ENCODE measurements around the gene BMPR1A. TPM values are rescaled to one million over a fixed set of nuclear protein-coding genes. Genes with fewer than 3 reads are reported as not detected.

The BMPR1A gene
- total and polyA plus RNA-seq, 10 of the 15 experiments (the other 5 are each of a cell fraction or from before 2014, with no cell fraction given), result 2.3 to 22.7 (median 13.1) TPM

DNA sequence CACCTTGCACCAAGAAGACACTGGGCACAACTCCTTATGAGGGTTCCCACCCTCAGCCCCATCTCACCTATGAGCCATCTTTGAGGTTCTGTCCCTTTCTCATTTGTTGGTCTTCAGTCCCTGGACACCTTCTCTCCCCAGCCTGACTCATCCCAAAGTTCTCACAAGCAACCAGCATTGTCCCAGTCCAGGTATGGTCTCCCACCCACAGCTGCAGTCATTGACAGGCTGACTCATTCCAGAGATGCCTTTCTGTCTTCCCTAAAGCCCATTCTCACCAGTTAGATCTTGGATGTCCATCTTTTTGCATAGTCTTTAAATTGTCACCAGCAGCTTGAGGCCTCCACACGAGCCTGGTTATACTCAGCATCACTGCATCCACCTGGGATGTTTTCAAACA is 26.7 kb upstream of the BMPR1A start:
- H3K27me3 ChIP-seq (replicated peaks in 1 of 2; ENCODE audit: control insufficient read depth in 2 of 2, insufficient read depth in 2 of 2, low read length in 1 of 2), result no peaks in the 10 kb centered on the region; a peak in 1 of 4 replicates
- no peak overlapping the region for H3K9ac ChIP-seq (ENCODE audit: control insufficient read depth, insufficient read depth, low read length)
- CTCF ChIA-PET, result no interaction called here
- H3K9me3 ChIP-seq (replicated peaks; ENCODE audit: control insufficient read depth, insufficient read depth, low read length), result no peaks in the 10 kb centered on the region; the same call in 2 of the 3 replicates
- no peaks in the 10 kb centered on the region for H3K79me2 ChIP-seq (ENCODE audit: control insufficient read depth, insufficient read depth, low read length)
- H2AFZ ChIP-seq (ENCODE audit: control insufficient read depth, low read depth, low read length), result no peak overlapping the region
- no peak overlapping the region for H3K4me3 ChIP-seq
- no TSS peak for BruUV-seq (replicated peaks)
- H4K20me1 ChIP-seq (ENCODE audit: control insufficient read depth, insufficient read depth), result no peaks in the 10 kb centered on the region
- in situ Hi-C loops (cut with MboI) (no loop called here), intact Hi-C loops (cut with micrococcal nuclease; ENCODE audit: unreplicated experiment) (no loop called here)
- POLR2A ChIA-PET, result no interaction called here
- RAD21 ChIA-PET (ENCODE audit: unreplicated experiment), result no interaction called here
- DNase-seq (ENCODE audit: low read depth, low spot score) (no peak), ATAC-seq (no peak), FAIRE-seq (no peak)
- TF ChIP-seq SIN3A (IDR thresholded peaks at IDR 0.05; ENCODE audit: low read depth, low read length) (no peak), PML (IDR thresholded peaks at IDR 0.05; ENCODE audit: low read length) (no peak)
- H3K27ac ChIP-seq (ENCODE audit: control insufficient read depth, insufficient read depth), result no peak overlapping the region
- SMC1A ChIA-PET (ENCODE audit: uncharacterized antibody, unreplicated experiment), result no interaction called here
- H3K4me1 ChIP-seq (ENCODE audit: control insufficient read depth, insufficient read depth, low read length), result peaks cover 9% of the 10 kb centered on the region; the same call in 1 of the 2 replicates
- H3K4me2 ChIP-seq (ENCODE audit: control insufficient read depth, insufficient read depth), result no peak overlapping the region
- 7% methylated on average over 1 of the region's 1 CpG for WGBS (ENCODE audit: insufficient coverage, insufficient replicate concordance, low lambda C conversion rate, missing lambda C conversion rate)
- H3K36me3 ChIP-seq (ENCODE audit: control insufficient read depth in 2 of 2, insufficient read depth in 2 of 2, low read length in 1 of 2), result no peaks in the 10 kb centered on the region

DNA sequence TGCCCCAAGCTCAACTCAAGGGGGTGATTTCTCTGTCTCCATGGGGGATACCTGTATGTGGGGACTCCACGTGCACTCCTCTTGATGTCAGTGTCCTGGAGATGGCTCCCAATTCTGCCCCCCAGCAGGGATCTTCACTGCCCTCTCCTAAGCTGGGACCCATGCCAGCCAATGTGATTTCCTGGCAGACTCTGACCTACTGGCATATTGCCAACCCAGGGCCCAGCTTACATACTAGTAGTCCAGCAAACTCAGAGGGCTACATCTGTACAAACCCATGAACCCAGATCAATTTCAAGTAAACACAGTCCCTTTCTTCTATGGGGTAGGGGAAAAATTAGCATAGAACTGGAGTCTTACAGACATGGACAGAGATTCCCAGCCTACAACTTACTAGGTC is 26.2 kb upstream of the BMPR1A start:
- DNase-seq (ENCODE audit: low read depth, low spot score) (no peak), ATAC-seq (no peak), FAIRE-seq (no peak)
- H3K4me3 ChIP-seq, result no peak overlapping the region
- no peak overlapping the region for H2AFZ ChIP-seq (ENCODE audit: control insufficient read depth, low read depth, low read length)
- in situ Hi-C loops (cut with MboI) (no loop called here), intact Hi-C loops (cut with micrococcal nuclease; ENCODE audit: unreplicated experiment) (no loop called here)
- TF ChIP-seq RUNX3 (IDR thresholded peaks at IDR 0.05; ENCODE audit: low read length), result no peak
- TF ChIP-seq, protein P1, sequence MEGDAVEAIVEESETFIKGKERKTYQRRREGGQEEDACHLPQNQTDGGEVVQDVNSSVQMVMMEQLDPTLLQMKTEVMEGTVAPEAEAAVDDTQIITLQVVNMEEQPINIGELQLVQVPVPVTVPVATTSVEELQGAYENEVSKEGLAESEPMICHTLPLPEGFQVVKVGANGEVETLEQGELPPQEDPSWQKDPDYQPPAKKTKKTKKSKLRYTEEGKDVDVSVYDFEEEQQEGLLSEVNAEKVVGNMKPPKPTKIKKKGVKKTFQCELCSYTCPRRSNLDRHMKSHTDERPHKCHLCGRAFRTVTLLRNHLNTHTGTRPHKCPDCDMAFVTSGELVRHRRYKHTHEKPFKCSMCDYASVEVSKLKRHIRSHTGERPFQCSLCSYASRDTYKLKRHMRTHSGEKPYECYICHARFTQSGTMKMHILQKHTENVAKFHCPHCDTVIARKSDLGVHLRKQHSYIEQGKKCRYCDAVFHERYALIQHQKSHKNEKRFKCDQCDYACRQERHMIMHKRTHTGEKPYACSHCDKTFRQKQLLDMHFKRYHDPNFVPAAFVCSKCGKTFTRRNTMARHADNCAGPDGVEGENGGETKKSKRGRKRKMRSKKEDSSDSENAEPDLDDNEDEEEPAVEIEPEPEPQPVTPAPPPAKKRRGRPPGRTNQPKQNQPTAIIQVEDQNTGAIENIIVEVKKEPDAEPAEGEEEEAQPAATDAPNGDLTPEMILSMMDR (IDR thresholded peaks at IDR 0.05 in 2 of 3, conservative IDR thresholded peaks at IDR 0.05 in 1 of 3; ENCODE audit: control insufficient read depth in 2 of 3, extremely low read depth in 1 of 3, insufficient read depth in 1 of 3, low read depth in 3 of 3, low read length in 3 of 3), result no peak
- TF ChIP-seq SMAD5 (IDR thresholded peaks at IDR 0.05; ENCODE audit: low read depth), result no peak
- no peak for TF ChIP-seq PML (IDR thresholded peaks at IDR 0.05; ENCODE audit: low read length)
- ChIA-PET SMC1A (ENCODE audit: uncharacterized antibody, unreplicated experiment) (no interaction called here), CTCF (no interaction called here), POLR2A (no interaction called here), RAD21 (ENCODE audit: unreplicated experiment) (no interaction called here)
- no peaks in the 10 kb centered on the region; a peak in 1 of 4 replicates for H3K27me3 ChIP-seq (replicated peaks in 1 of 2; ENCODE audit: control insufficient read depth in 2 of 2, insufficient read depth in 2 of 2, low read length in 1 of 2)
- no peaks in the 10 kb centered on the region; the same call in 2 of the 3 replicates for H3K9me3 ChIP-seq (replicated peaks; ENCODE audit: control insufficient read depth, insufficient read depth, low read length)
- H3K36me3 ChIP-seq (ENCODE audit: control insufficient read depth in 2 of 2, insufficient read depth in 2 of 2, low read length in 1 of 2), result no peaks in the 10 kb centered on the region
- BruUV-seq (replicated peaks), result no TSS peak
- no peak overlapping the region for H3K9ac ChIP-seq (ENCODE audit: control insufficient read depth, insufficient read depth, low read length)
- no peaks in the 10 kb centered on the region for H4K20me1 ChIP-seq (ENCODE audit: control insufficient read depth, insufficient read depth)
- peaks cover 9% of the 10 kb centered on the region; the same call in 1 of the 2 replicates for H3K4me1 ChIP-seq (ENCODE audit: control insufficient read depth, insufficient read depth, low read length)
- H3K27ac ChIP-seq (ENCODE audit: control insufficient read depth, insufficient read depth), result no peak overlapping the region
- no peak overlapping the region for H3K4me2 ChIP-seq (ENCODE audit: control insufficient read depth, insufficient read depth)
- H3K79me2 ChIP-seq (ENCODE audit: control insufficient read depth, insufficient read depth, low read length), result no peaks in the 10 kb centered on the region
- 0% methylated on average over 1 of the region's 1 CpG for WGBS (ENCODE audit: insufficient coverage, insufficient replicate concordance, low lambda C conversion rate, missing lambda C conversion rate)

Measured in GM12878 (cell line).